HFFc6 (cell line): ENCODE measurements around the gene CFAP43. TPM values are rescaled to one million over a fixed set of nuclear protein-coding genes. Genes with fewer than 3 reads are reported as not detected.

Experiments used
- DNase-seq: peaks from one replicate; pipeline ENCODE4 v3.0.0-alpha.2; 2018
- H3K27ac Mint-ChIP-seq: 2 replicates; pipeline ENCODE4 v1.8.0; 2020; ENCODE audit warnings: mild to moderate bottlenecking, mixed read lengths
- H3K27me3 Mint-ChIP-seq: 2 replicates; pipeline ENCODE4 v1.8.0; 2021; ENCODE audit warnings: mild to moderate bottlenecking, moderate library complexity, mixed read lengths; ENCODE audit not compliant: insufficient read depth
- H3K36me3 Mint-ChIP-seq: 2 replicates; pipeline ENCODE4 v1.8.0; 2021; ENCODE audit warnings: low read depth, mixed read lengths
- H3K4me1 Mint-ChIP-seq: 2 replicates; pipeline ENCODE4 v1.8.0; 2020; ENCODE audit warnings: low read depth, mixed read lengths
- H3K4me3 Mint-ChIP-seq: 2 replicates; pipeline ENCODE4 v1.8.0; 2020; ENCODE audit warnings: mild to moderate bottlenecking, moderate library complexity, mixed read lengths
- H3K9me3 Mint-ChIP-seq: 2 replicates; pipeline ENCODE4 v1.8.0; 2020; ENCODE audit warnings: mild to moderate bottlenecking, mixed read lengths
- total RNA-seq, 6 experiments: library from RNA; stranded (reverse); fragmentation: NEBNext Ultra II Directional; extraction: Animal tissue kit (Norgen Biotek cat#: 25700); gene quantifications; 2 replicates in 1 of 6; 3 replicates in 5 of 6; pipeline ENCODE4 v1.2.3, GENCODE V29; 2021
- TF ChIP-seq, protein P1 (sequence below): fragments of 200-600 bp; sonication (generic); IDR thresholded peaks from 2 replicates; pipeline ENCODE4 v1.5.0; 2021; ENCODE audit warnings: antibody characterized with exemption, mild to moderate bottlenecking

CFAP43 gene
- total RNA-seq, 6 experiments from 2014 or later: 0.14 TPM; not detected in 5

DNA sequence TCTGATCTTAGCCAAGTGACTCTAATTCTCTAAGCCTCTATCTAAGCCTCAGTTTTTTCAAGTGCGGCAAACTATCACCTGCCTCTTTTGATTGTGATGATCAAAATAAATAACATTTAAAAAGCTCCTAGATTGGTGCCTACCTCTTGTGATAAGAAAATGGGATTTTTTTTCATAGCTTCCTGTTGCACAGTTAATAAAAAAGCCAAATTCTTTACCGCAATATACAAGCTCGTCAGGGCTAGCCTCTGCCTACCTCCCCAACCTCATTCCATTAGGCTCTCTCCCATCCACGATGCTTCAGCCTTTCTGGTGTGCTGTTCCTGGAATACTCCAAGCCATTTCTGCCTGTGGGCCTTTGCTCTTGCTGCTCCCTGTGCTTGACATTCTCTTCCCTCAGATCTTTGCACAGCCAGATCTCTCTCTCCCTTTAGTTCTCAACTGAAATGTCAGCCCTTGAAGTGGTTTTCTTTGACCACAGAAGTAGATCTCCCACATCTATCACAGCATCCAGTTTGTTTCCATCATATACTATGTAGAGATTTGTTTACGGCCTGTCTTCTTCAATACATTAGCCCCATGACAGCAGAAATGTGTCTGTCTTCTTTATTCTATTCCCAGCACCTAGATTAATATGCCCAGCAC lies 61.4 kb downstream of the CFAP43 start:
- Mint-ChIP-seq H3K4me1 (no peaks in the 10 kb centered on the region), H3K27me3 (peaks cover 20% of the 10 kb centered on the region), H3K36me3 (no peaks in the 10 kb centered on the region), H3K9me3 (no peaks in the 10 kb centered on the region), H3K4me3 (no peak overlapping the region), H3K27ac (no peak overlapping the region)
- DNase-seq: no peak
- TF ChIP-seq, protein P1, sequence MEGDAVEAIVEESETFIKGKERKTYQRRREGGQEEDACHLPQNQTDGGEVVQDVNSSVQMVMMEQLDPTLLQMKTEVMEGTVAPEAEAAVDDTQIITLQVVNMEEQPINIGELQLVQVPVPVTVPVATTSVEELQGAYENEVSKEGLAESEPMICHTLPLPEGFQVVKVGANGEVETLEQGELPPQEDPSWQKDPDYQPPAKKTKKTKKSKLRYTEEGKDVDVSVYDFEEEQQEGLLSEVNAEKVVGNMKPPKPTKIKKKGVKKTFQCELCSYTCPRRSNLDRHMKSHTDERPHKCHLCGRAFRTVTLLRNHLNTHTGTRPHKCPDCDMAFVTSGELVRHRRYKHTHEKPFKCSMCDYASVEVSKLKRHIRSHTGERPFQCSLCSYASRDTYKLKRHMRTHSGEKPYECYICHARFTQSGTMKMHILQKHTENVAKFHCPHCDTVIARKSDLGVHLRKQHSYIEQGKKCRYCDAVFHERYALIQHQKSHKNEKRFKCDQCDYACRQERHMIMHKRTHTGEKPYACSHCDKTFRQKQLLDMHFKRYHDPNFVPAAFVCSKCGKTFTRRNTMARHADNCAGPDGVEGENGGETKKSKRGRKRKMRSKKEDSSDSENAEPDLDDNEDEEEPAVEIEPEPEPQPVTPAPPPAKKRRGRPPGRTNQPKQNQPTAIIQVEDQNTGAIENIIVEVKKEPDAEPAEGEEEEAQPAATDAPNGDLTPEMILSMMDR: no peak

DNA sequence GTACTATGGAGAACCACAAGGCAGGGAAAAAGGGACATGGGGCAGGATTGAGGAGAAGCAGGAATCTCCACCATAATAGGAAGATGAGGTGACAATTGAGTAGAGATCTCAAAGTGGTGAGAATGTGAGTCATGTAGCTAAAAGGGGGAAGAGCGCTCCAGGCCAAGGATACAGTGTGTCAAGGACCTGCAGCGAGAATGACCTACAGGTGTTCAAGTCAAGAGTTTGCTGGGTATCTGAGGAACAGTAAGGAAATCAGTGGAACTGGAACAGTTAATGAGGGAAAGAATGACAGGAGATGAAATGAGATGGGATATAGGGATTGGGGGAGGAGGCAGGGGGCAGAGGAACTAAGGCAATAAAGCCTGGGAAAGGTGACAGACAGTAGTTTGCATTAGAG lies 76.6 kb downstream of the CFAP43 start:
- no peaks in the 10 kb centered on the region for H3K4me1 Mint-ChIP-seq
- H3K4me3 Mint-ChIP-seq: no peak overlapping the region
- H3K9me3 Mint-ChIP-seq: peaks cover 19% of the 10 kb centered on the region
- peaks cover 22% of the 10 kb centered on the region for H3K27me3 Mint-ChIP-seq
- TF ChIP-seq, protein P1: no peak
- H3K36me3 Mint-ChIP-seq: peaks cover 8% of the 10 kb centered on the region
- H3K27ac Mint-ChIP-seq: no peak overlapping the region
- no peak for DNase-seq

DNA sequence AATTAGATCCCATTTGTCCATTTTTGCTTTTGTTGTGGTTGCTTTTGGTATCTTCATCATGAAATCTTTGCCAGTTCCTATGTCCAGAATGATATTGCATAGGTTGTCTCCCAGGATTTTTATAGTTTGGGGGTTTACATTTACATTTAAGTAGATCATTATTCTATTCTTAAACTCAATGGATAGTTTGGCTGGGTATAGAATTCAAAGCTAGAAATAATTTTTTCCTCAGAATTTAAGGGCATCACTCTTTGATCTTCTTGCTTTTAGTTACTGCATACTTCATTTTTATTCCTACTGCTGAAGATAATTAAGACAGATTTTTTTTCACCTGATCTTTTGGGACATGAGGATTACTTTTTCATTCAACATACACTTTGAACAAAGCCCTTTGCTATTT lies 80.4 kb downstream of the CFAP43 start:
- H3K27me3 Mint-ChIP-seq: peaks cover 22% of the 10 kb centered on the region
- H3K9me3 Mint-ChIP-seq: peaks cover 19% of the 10 kb centered on the region
- H3K36me3 Mint-ChIP-seq: peaks cover 8% of the 10 kb centered on the region
- TF ChIP-seq, protein P1: no peak
- H3K4me3 Mint-ChIP-seq: no peak overlapping the region
- H3K27ac Mint-ChIP-seq: no peak overlapping the region
- peaks cover 5% of the 10 kb centered on the region; the same call in 1 of the 2 replicates for H3K4me1 Mint-ChIP-seq
- DNase-seq: no peak

DNA sequence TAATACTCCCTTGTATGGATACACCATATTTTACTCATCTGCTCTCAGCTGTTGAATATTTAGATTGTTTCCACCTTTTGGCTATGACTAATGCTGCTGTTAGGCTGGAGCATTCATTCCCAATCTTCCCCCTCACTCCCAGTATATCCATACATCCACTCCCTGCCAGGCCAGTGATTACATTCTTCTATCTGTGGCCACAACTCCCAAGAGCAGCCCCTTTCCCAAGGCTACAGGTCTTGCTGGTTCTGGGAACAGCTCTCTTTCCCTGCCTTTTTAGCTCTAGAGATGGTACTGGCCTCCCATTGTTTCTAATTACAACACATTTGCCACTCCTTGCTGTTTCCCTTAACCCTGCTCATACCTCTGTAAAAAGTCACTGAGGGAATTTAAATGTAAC lies 82.0 kb downstream of the CFAP43 start:
- TF ChIP-seq, protein P1: no peak
- Mint-ChIP-seq H3K36me3 (peaks cover 8% of the 10 kb centered on the region), H3K4me1 (peaks cover 5% of the 10 kb centered on the region; the same call in 1 of the 2 replicates), H3K27me3 (peaks cover 24% of the 10 kb centered on the region), H3K27ac (no peak overlapping the region), H3K9me3 (peaks cover 19% of the 10 kb centered on the region), H3K4me3 (no peak overlapping the region)
- no peak for DNase-seq

DNA sequence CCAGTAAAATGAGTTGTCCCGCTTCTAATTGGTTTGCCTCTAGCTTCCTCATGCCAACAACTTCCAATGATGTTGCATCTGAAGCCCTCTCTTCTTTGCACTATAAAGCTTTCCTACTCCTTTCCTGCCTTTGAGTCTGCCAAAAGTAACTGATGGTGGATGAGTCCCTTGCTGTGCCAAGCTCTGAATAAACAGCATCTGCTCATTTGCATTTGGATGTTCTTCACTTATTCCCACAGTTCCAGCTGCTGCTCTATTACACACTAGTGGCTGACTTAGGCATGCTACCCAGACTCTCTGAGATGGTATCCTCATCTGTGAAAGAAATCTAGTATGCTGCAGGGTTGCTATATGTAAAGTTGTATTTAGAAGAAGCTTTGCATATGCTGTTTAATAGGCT lies 85.3 kb downstream of the CFAP43 start:
- H3K4me3 Mint-ChIP-seq: no peak overlapping the region
- TF ChIP-seq, protein P1: no peak
- no peak overlapping the region for H3K27ac Mint-ChIP-seq
- H3K4me1 Mint-ChIP-seq: peaks cover 5% of the 10 kb centered on the region; the same call in 1 of the 2 replicates
- no peak for DNase-seq
- H3K9me3 Mint-ChIP-seq: peaks cover 10% of the 10 kb centered on the region
- H3K27me3 Mint-ChIP-seq: peaks cover 30% of the 10 kb centered on the region
- H3K36me3 Mint-ChIP-seq: peaks cover 3% of the 10 kb centered on the region
